GM23338 (cell line): ENCODE measurements around the gene IRF6. TPM values are rescaled to one million over a fixed set of nuclear protein-coding genes. Genes with fewer than 3 reads are reported as not detected.

Source experiments
- ATAC-seq: fragments of 200-7000 bp; cut with Tn5 transposase; 3 replicates; pipeline ENCODE4 v1.9.1; 2020
- DNase-seq: peaks from one replicate; pipeline ENCODE4 v3.0.0-alpha.2; 2015; ENCODE audit warnings: low spot score
- H2AFZ ChIP-seq: fragments of 200-600 bp; sonication (generic); 2 replicates; pipeline ENCODE4 v1.8.0; 2016; ENCODE audit warnings: antibody characterized with exemption, mild to moderate bottlenecking, moderate library complexity
- H3F3A ChIP-seq: fragments of 200-600 bp; sonication (generic); replicated peaks from 2 replicates; pipeline ENCODE4 v1.8.0; 2017; ENCODE audit warnings: antibody characterized with exemption, mixed run types, low read depth
- H3K27ac ChIP-seq: fragments of 200-600 bp; sonication (generic); 2 replicates; pipeline ENCODE4 v1.6.1; 2016; ENCODE audit warnings: low read depth
- H3K27me3 ChIP-seq: fragments of 200-600 bp; sonication (generic); 2 replicates; pipeline ENCODE4 v1.8.0; 2016; ENCODE audit warnings: mild to moderate bottlenecking, mixed run types, moderate library complexity; ENCODE audit not compliant: insufficient read depth
- H3K36me3 ChIP-seq: fragments of 200-600 bp; sonication (generic); 2 replicates; pipeline ENCODE4 v1.8.0; 2016; ENCODE audit warnings: mild to moderate bottlenecking; ENCODE audit not compliant: insufficient read depth
- H3K4me1 ChIP-seq: fragments of 200-600 bp; sonication (generic); 2 replicates; pipeline ENCODE4 v1.8.0; 2016; ENCODE audit warnings: mild to moderate bottlenecking, moderate library complexity; ENCODE audit not compliant: insufficient read depth
- H3K4me2 ChIP-seq: fragments of 200-600 bp; sonication (generic); 2 replicates; pipeline ENCODE4 v1.7.1; 2017; ENCODE audit warnings: mixed run types
- H3K4me3 ChIP-seq: fragments of 200-600 bp; sonication (generic); 2 replicates; pipeline ENCODE4 v1.6.1; 2016; ENCODE audit warnings: mixed run types
- H3K79me2 ChIP-seq: fragments of 200-600 bp; sonication (generic); replicated peaks from 2 replicates; pipeline ENCODE4 v1.8.0; 2017; ENCODE audit warnings: mild to moderate bottlenecking; ENCODE audit not compliant: insufficient read depth
- H3K9me2 ChIP-seq: fragments of 200-600 bp; sonication (generic); 2 replicates; pipeline ENCODE4 v1.8.0; 2017; ENCODE audit not compliant: insufficient read depth
- H4K20me1 ChIP-seq: fragments of 200-600 bp; sonication (generic); replicated peaks from 2 replicates; pipeline ENCODE4 v1.8.0; 2017; ENCODE audit warnings: mild to moderate bottlenecking; ENCODE audit not compliant: insufficient read depth
- H3K27ac Mint-ChIP-seq: 2 replicates; pipeline ENCODE4 v1.8.0; 2020; ENCODE audit warnings: inconsistent platforms, mild to moderate bottlenecking, moderate library complexity, mixed read lengths
- H3K27me3 Mint-ChIP-seq: 3 replicates; pipeline ENCODE4 v1.8.0; 2022; ENCODE audit warnings: low read depth, mild to moderate bottlenecking, moderate library complexity, mixed read lengths, inconsistent platforms; ENCODE audit not compliant: insufficient read depth, poor library complexity
- H3K36me3 Mint-ChIP-seq: 3 replicates; pipeline ENCODE4 v1.8.0; 2021; ENCODE audit warnings: low read depth, mild to moderate bottlenecking, inconsistent platforms, moderate library complexity, mixed read lengths
- H3K4me1 Mint-ChIP-seq: 3 replicates; pipeline ENCODE4 v1.8.0; 2020; ENCODE audit warnings: mild to moderate bottlenecking, inconsistent platforms, mixed read lengths
- H3K4me3 Mint-ChIP-seq: 3 replicates; pipeline ENCODE4 v1.8.0; 2021; ENCODE audit warnings: moderate library complexity, mild to moderate bottlenecking, inconsistent platforms, mixed read lengths
- H3K9me3 Mint-ChIP-seq: 3 replicates; pipeline ENCODE4 v1.8.0; 2020; ENCODE audit warnings: moderate library complexity, mild to moderate bottlenecking, inconsistent platforms, mixed read lengths
- CTCF ChIP-seq, 2 experiments: fragments of 200-600 bp in 1 of 2; sonication (generic) in 1 of 2; conservative IDR thresholded peaks; 2 replicates each; pipeline versions ENCODE4 v1.5.1 to v1.6.1; 2016 to 2017; ENCODE audit warnings: antibody characterized with exemption in 2 of 2, low read depth in 2 of 2, mild to moderate bottlenecking in 2 of 2, moderate library complexity in 1 of 2
- ETS1 ChIP-seq: IDR thresholded peaks from 2 replicates; pipeline ENCODE4 v1.6.1; 2016; ENCODE audit warnings: antibody characterized with exemption
- EZH2phosphoT487 ChIP-seq: fragments of 200-600 bp; sonication (generic); IDR thresholded peaks from one replicate; pipeline ENCODE4 v1.8.1; 2018; ENCODE audit warnings: antibody characterized with exemption; ENCODE audit not compliant: unreplicated experiment
- REST ChIP-seq: IDR thresholded peaks from one replicate; pipeline ENCODE4 v1.6.1; 2018; ENCODE audit warnings: antibody characterized with exemption; ENCODE audit not compliant: unreplicated experiment
- STAT1 ChIP-seq: IDR thresholded peaks from one replicate; pipeline ENCODE4 v1.6.1; 2016; ENCODE audit warnings: antibody characterized with exemption; ENCODE audit not compliant: unreplicated experiment
- ZNF331 ChIP-seq: fragments of 250-450 bp; sonication (Bioruptor Pico); IDR thresholded peaks from 2 replicates; pipeline ENCODE4 v1.5.0; 2020; ENCODE audit warnings: low read depth, mild to moderate bottlenecking, moderate library complexity
- polyA plus RNA-seq: library from polyadenylated mRNA; unstranded; fragments of >200 nt; fragmentation: Nextera tagmentation; extraction: Ambion mirVana; gene quantifications from 2 replicates; pipeline ENCODE4 v1.2.1, GENCODE V29; 2016
- total RNA-seq: library from RNA; depleted of rRNA; stranded (reverse); fragments of >200 nt; shearing (Covaris generic); gene quantifications from 2 replicates; pipeline ENCODE4 v1.2.3, GENCODE V29; 2014

The IRF6 gene
- total and polyA plus RNA-seq, 2 experiments from 2014 or later: 4.6 to 11.7 TPM

- TF ChIP-seq REST (no peak), CTCF (conservative IDR thresholded peaks at IDR 0.05; ENCODE audit: low read depth in 2 of 2) (no peak), STAT1 (no peak), ETS1 (no peak)
Observed at GRCh38 chr1:209777587-209777986, 28.4 kb downstream of the IRF6 start (continued).

GRCh38 chr1:209775678-209776077 lies 30.3 kb downstream of the IRF6 start:
- H2AFZ ChIP-seq: no peak overlapping the region
- no peaks in the 10 kb centered on the region for H3K27me3 ChIP-seq
- H3K27ac ChIP-seq: no peak overlapping the region
- Mint-ChIP-seq H3K36me3 (no peaks in the 10 kb centered on the region), H3K27me3 (peaks cover 1% of the 10 kb centered on the region), H3K27ac (no peak overlapping the region), H3K4me3 (no peak overlapping the region), H3K9me3 (no peaks in the 10 kb centered on the region), H3K4me1 (no peaks in the 10 kb centered on the region)
- H3K4me3 ChIP-seq: no peak overlapping the region
- TF ChIP-seq STAT1 (no peak), EZH2phosphoT487 (no peak), ETS1 (no peak), REST (no peak), ZNF331 (no peak)
- no peaks in the 10 kb centered on the region for H3F3A ChIP-seq
- H3K4me2 ChIP-seq: no peak overlapping the region
- no peaks in the 10 kb centered on the region for H3K9me2 ChIP-seq
- H3K36me3 ChIP-seq: no peaks in the 10 kb centered on the region
- no peaks in the 10 kb centered on the region; the same call in 1 of the 2 replicates for H4K20me1 ChIP-seq
- DNase-seq (no peak), ATAC-seq (no peak)
- no peaks in the 10 kb centered on the region for H3K79me2 ChIP-seq
- no peaks in the 10 kb centered on the region for H3K4me1 ChIP-seq
